Left renal cortex interstitium (tissue), 4 donors: Measurements from ENCODE around the gene SYTL3. TPM values are rescaled to one million over a fixed set of nuclear protein-coding genes. Genes with fewer than 3 reads are reported as not detected.
"Not testable (repeated sequence)": the region's sequence is repeated elsewhere in the genome, so short reads cannot be mapped to it uniquely, and the experiment has no call there.

ENCODE experiments used
- DNase-seq, 4 donors: peaks; one replicate each; pipeline ENCODE4 v3.0.0-alpha.2; 2013; ENCODE audit warnings: low read depth in 4 of 4, low spot score in 2 of 4, missing footprints in 1 of 4
- polyA plus RNA-seq, 4 donors: library from polyadenylated mRNA; unstranded; fragments of 120-200 nt; gene quantifications; one replicate each; pipeline ENCODE4 v1.2.1, GENCODE V29; 2013; ENCODE audit not compliant: insufficient read length in 4 of 4

The SYTL3 gene
- polyA plus RNA-seq, 4 donors: 3.3 to 4.8 (median 3.5) TPM

GRCh38 chr6:158661156-158661685 is 11.4 kb downstream of the SYTL3 start:
- no peak for DNase-seq

GRCh38 chr6:158662607-158662953 is 12.7 kb downstream of the SYTL3 start:
- no peak for DNase-seq

GRCh38 chr6:158662954-158663624 is 13.2 kb downstream of the SYTL3 start:
- no peak for DNase-seq

- DNase-seq: no peak
Observed at GRCh38 chr6:158663625-158664165, 13.8 kb downstream of the SYTL3 start.

- no peak for DNase-seq
Observed at GRCh38 chr6:158665332-158665731, 15.5 kb downstream of the SYTL3 start.

- no peak for DNase-seq
Observed at GRCh38 chr6:158666628-158667359, 16.9 kb downstream of the SYTL3 start.

GRCh38 chr6:158667360-158667981 is 17.6 kb downstream of the SYTL3 start:
- no peak for DNase-seq

- DNase-seq: no peak
Observed at GRCh38 chr6:158668707-158669103, 18.9 kb downstream of the SYTL3 start.

- no peak for DNase-seq
Observed at GRCh38 chr6:158669145-158670035, 19.5 kb downstream of the SYTL3 start.

- DNase-seq: not testable (repeated sequence)
Observed at GRCh38 chr6:158672119-158672518, 22.3 kb downstream of the SYTL3 start.

- no peak for DNase-seq
Observed at GRCh38 chr6:158672726-158673125, 22.9 kb downstream of the SYTL3 start.

GRCh38 chr6:158674342-158675131 is 24.7 kb downstream of the SYTL3 start:
- no peak for DNase-seq

GRCh38 chr6:158677094-158677493 is 27.2 kb downstream of the SYTL3 start:
- DNase-seq: not testable (repeated sequence)

GRCh38 chr6:158677906-158678578 is 28.2 kb downstream of the SYTL3 start:
- no peak for DNase-seq

- no peak for DNase-seq
Observed at GRCh38 chr6:158680015-158680414, 30.2 kb downstream of the SYTL3 start.

- DNase-seq: no peak
Observed at GRCh38 chr6:158680481-158680880, 30.6 kb downstream of the SYTL3 start.

GRCh38 chr6:158684311-158684710 is 34.5 kb downstream of the SYTL3 start:
- no peak for DNase-seq

- no peak for DNase-seq
Observed at GRCh38 chr6:158684745-158685324, 35.0 kb downstream of the SYTL3 start.

GRCh38 chr6:158686311-158686710 is 36.5 kb downstream of the SYTL3 start:
- no peak for DNase-seq
